ENCODE measurements around the gene DKK3. TPM values are rescaled to one million over a fixed set of nuclear protein-coding genes. Genes with fewer than 3 reads are reported as not detected.

DKK3 gene
- total and polyA plus RNA-seq, 4 donors = 202 to 464 (median 417) TPM

GRCh38 chr11:11971906-11972547, 36.4 kb downstream of the DKK3 start:
- Histone ChIP-seq H3K27ac (ENCODE audit: low read depth, low read length) (peak overlapping the region; percentile 84), H3K27me3 (ENCODE audit: control insufficient read depth, insufficient read depth, low read length) (no peaks in the 10 kb centered on the region), H3K36me3 (ENCODE audit: control insufficient read depth, insufficient read depth, low read length) (peaks cover 35% of the 10 kb centered on the region), H3K4me1 (ENCODE audit: control insufficient read depth, insufficient read depth, low read length) (peaks cover 84% of the 10 kb centered on the region), H3K9me3 (ENCODE audit: control insufficient read depth, insufficient read depth, low read length) (no peaks in the 10 kb centered on the region), H3K4me3 (ENCODE audit: low read depth, low read length) (no peak overlapping the region)
- peak in 2 of 6 donors; percentile 80 to 89 for DNase-seq (ENCODE audit: low read depth in 4 of 6, low spot score in 6 of 6)
- WGBS (ENCODE audit: insufficient coverage) = 22% methylated on average over 5 of the region's 5 CpGs

- Histone ChIP-seq H3K27ac (ENCODE audit: low read depth, low read length) (no peak overlapping the region), H3K4me3 (ENCODE audit: low read depth, low read length) (no peak overlapping the region), H3K36me3 (ENCODE audit: control insufficient read depth, insufficient read depth, low read length) (peaks cover 46% of the 10 kb centered on the region), H3K4me1 (ENCODE audit: control insufficient read depth, insufficient read depth, low read length) (peaks cover 77% of the 10 kb centered on the region), H3K9me3 (ENCODE audit: control insufficient read depth, insufficient read depth, low read length) (no peaks in the 10 kb centered on the region), H3K27me3 (ENCODE audit: control insufficient read depth, insufficient read depth, low read length) (no peaks in the 10 kb centered on the region)
- WGBS (ENCODE audit: insufficient coverage) = 72% methylated on average over 2 of the region's 2 CpGs
- DNase-seq (ENCODE audit: low read depth in 4 of 6, low spot score in 6 of 6) = no peak
These were observed 37.9 kb downstream of the DKK3 start for GRCh38 chr11:11970556-11970955.

GRCh38 chr11:11969380-11970215, 38.8 kb downstream of the DKK3 start:
- Histone ChIP-seq H3K36me3 (ENCODE audit: control insufficient read depth, insufficient read depth, low read length) (peaks cover 51% of the 10 kb centered on the region), H3K9me3 (ENCODE audit: control insufficient read depth, insufficient read depth, low read length) (no peaks in the 10 kb centered on the region), H3K4me1 (ENCODE audit: control insufficient read depth, insufficient read depth, low read length) (peaks cover 79% of the 10 kb centered on the region), H3K27ac (ENCODE audit: low read depth, low read length) (peak overlapping the region; percentile 36), H3K4me3 (ENCODE audit: low read depth, low read length) (no peak overlapping the region), H3K27me3 (ENCODE audit: control insufficient read depth, insufficient read depth, low read length) (no peaks in the 10 kb centered on the region)
- peak in 2 of 6 donors; percentile 72 to 79 for DNase-seq (ENCODE audit: low read depth in 4 of 6, low spot score in 6 of 6)
- 31% methylated on average over 13 of the region's 19 CpGs for WGBS (ENCODE audit: insufficient coverage)

GRCh38 chr11:11968511-11969280, 39.7 kb downstream of the DKK3 start:
- DNase-seq (ENCODE audit: low read depth in 4 of 6, low spot score in 6 of 6) = peak in 2 of 6 donors; percentile 18 to 61
- Histone ChIP-seq H3K36me3 (ENCODE audit: control insufficient read depth, insufficient read depth, low read length) (peaks cover 57% of the 10 kb centered on the region), H3K27ac (ENCODE audit: low read depth, low read length) (peak overlapping the region; percentile 36), H3K4me3 (ENCODE audit: low read depth, low read length) (no peak overlapping the region), H3K9me3 (ENCODE audit: control insufficient read depth, insufficient read depth, low read length) (no peaks in the 10 kb centered on the region), H3K27me3 (ENCODE audit: control insufficient read depth, insufficient read depth, low read length) (no peaks in the 10 kb centered on the region), H3K4me1 (ENCODE audit: control insufficient read depth, insufficient read depth, low read length) (peaks cover 77% of the 10 kb centered on the region)
- WGBS (ENCODE audit: insufficient coverage) = 62% methylated on average over 10 of the region's 11 CpGs

GRCh38 chr11:11967669-11968510, 40.5 kb downstream of the DKK3 start:
- DNase-seq (ENCODE audit: low read depth in 4 of 6, low spot score in 6 of 6) = no peak
- H3K4me1 ChIP-seq (ENCODE audit: control insufficient read depth, insufficient read depth, low read length) = peaks cover 69% of the 10 kb centered on the region
- H3K27ac ChIP-seq (ENCODE audit: low read depth, low read length) = no peak overlapping the region
- no peak overlapping the region for H3K4me3 ChIP-seq (ENCODE audit: low read depth, low read length)
- no peaks in the 10 kb centered on the region for H3K27me3 ChIP-seq (ENCODE audit: control insufficient read depth, insufficient read depth, low read length)
- peaks cover 58% of the 10 kb centered on the region for H3K36me3 ChIP-seq (ENCODE audit: control insufficient read depth, insufficient read depth, low read length)
- H3K9me3 ChIP-seq (ENCODE audit: control insufficient read depth, insufficient read depth, low read length) = no peaks in the 10 kb centered on the region
- WGBS (ENCODE audit: insufficient coverage) = 89% methylated on average over 4 of the region's 11 CpGs

GRCh38 chr11:11966826-11967668, 41.4 kb downstream of the DKK3 start:
- H3K4me1 ChIP-seq (ENCODE audit: control insufficient read depth, insufficient read depth, low read length) = peaks cover 60% of the 10 kb centered on the region
- 59% methylated on average over 12 of the region's 15 CpGs for WGBS (ENCODE audit: insufficient coverage)
- no peak overlapping the region for H3K27ac ChIP-seq (ENCODE audit: low read depth, low read length)
- peaks cover 61% of the 10 kb centered on the region for H3K36me3 ChIP-seq (ENCODE audit: control insufficient read depth, insufficient read depth, low read length)
- peak in 2 of 6 donors; percentile 78 for DNase-seq (ENCODE audit: low read depth in 4 of 6, low spot score in 6 of 6)
- H3K9me3 ChIP-seq (ENCODE audit: control insufficient read depth, insufficient read depth, low read length) = no peaks in the 10 kb centered on the region
- no peak overlapping the region for H3K4me3 ChIP-seq (ENCODE audit: low read depth, low read length)
- no peaks in the 10 kb centered on the region for H3K27me3 ChIP-seq (ENCODE audit: control insufficient read depth, insufficient read depth, low read length)

- Histone ChIP-seq H3K9me3 (ENCODE audit: control insufficient read depth, insufficient read depth, low read length) (no peaks in the 10 kb centered on the region), H3K4me3 (ENCODE audit: low read depth, low read length) (no peak overlapping the region), H3K27me3 (ENCODE audit: control insufficient read depth, insufficient read depth, low read length) (no peaks in the 10 kb centered on the region), H3K27ac (ENCODE audit: low read depth, low read length) (no peak overlapping the region), H3K36me3 (ENCODE audit: control insufficient read depth, insufficient read depth, low read length) (peaks cover 65% of the 10 kb centered on the region), H3K4me1 (ENCODE audit: control insufficient read depth, insufficient read depth, low read length) (peaks cover 58% of the 10 kb centered on the region)
- WGBS (ENCODE audit: insufficient coverage) = 98% methylated on average over 7 of the region's 7 CpGs
- DNase-seq (ENCODE audit: low read depth in 4 of 6, low spot score in 6 of 6) = no peak
These were observed 42.1 kb downstream of the DKK3 start for GRCh38 chr11:11966354-11966741.

- Histone ChIP-seq H3K27me3 (ENCODE audit: control insufficient read depth, insufficient read depth, low read length) (no peaks in the 10 kb centered on the region), H3K4me1 (ENCODE audit: control insufficient read depth, insufficient read depth, low read length) (peaks cover 58% of the 10 kb centered on the region), H3K4me3 (ENCODE audit: low read depth, low read length) (no peak overlapping the region), H3K36me3 (ENCODE audit: control insufficient read depth, insufficient read depth, low read length) (peaks cover 67% of the 10 kb centered on the region), H3K9me3 (ENCODE audit: control insufficient read depth, insufficient read depth, low read length) (no peaks in the 10 kb centered on the region), H3K27ac (ENCODE audit: low read depth, low read length) (no peak overlapping the region)
- DNase-seq (ENCODE audit: low read depth in 4 of 6, low spot score in 6 of 6) = no peak
- WGBS (ENCODE audit: insufficient coverage) = 95% methylated on average over 5 of the region's 10 CpGs
These were observed 42.6 kb downstream of the DKK3 start for GRCh38 chr11:11965656-11966353.
